OCI-LY7 (cell line): ENCODE measurements around the gene MRGPRE.

ENCODE experiments used
- EZH2phosphoT487 ChIP-seq: fragments of 200-600 bp; sonication (generic); IDR thresholded peaks from 2 replicates; pipeline ENCODE4 v1.6.1; 2018; ENCODE audit warnings: low read depth, borderline replicate concordance, mild to moderate bottlenecking, mixed run types, antibody characterized with exemption, low read length, moderate library complexity, mixed read lengths
- TF ChIP-seq, protein P1 (sequence below): fragments of 200-600 bp; sonication (generic); conservative IDR thresholded peaks from 2 replicates; pipeline ENCODE4 v1.5.1; 2014; ENCODE audit warnings: mild to moderate bottlenecking, antibody characterized with exemption, low read length, moderate library complexity, mixed read lengths

DNA sequence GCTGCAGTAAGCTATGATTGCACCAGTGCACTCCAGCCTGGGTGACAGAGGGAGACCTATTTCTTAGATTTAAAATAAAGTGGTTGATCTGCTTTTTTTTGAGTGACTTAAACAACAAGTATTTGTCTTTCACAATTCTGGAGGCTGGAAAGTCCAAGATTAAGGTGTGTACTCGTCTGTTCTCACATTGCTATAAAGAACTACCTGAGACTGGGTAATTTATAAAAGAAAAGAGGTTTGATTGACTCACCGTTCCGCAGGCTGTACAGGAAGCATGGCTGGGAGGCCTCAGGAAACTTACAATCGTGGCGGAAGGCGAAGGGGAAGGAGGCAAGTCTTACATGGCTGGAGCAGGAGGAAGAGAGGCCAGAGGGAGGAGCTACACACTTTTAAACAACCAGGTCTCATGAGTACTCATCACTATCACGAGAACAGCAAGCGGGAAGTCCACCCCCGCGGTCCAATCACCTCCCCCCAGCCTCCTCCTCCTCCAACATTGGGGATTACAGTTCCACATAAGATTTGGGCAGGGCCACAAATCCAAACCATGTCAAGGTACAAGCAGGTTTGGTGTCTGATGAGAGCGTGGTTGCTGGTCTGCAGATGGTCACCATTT is 47.4 kb downstream of the MRGPRE start:
- TF ChIP-seq, protein P1, sequence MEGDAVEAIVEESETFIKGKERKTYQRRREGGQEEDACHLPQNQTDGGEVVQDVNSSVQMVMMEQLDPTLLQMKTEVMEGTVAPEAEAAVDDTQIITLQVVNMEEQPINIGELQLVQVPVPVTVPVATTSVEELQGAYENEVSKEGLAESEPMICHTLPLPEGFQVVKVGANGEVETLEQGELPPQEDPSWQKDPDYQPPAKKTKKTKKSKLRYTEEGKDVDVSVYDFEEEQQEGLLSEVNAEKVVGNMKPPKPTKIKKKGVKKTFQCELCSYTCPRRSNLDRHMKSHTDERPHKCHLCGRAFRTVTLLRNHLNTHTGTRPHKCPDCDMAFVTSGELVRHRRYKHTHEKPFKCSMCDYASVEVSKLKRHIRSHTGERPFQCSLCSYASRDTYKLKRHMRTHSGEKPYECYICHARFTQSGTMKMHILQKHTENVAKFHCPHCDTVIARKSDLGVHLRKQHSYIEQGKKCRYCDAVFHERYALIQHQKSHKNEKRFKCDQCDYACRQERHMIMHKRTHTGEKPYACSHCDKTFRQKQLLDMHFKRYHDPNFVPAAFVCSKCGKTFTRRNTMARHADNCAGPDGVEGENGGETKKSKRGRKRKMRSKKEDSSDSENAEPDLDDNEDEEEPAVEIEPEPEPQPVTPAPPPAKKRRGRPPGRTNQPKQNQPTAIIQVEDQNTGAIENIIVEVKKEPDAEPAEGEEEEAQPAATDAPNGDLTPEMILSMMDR = no peak
- TF ChIP-seq EZH2phosphoT487 = no peak
